GM23338 (cell line): ENCODE measurements around the gene PLCXD3. TPM values are rescaled to one million over a fixed set of nuclear protein-coding genes. Genes with fewer than 3 reads are reported as not detected.

Experiments
- ATAC-seq: fragments of 200-7000 bp; cut with Tn5 transposase; 3 replicates; pipeline ENCODE4 v1.9.1; 2020
- DNase-seq: peaks from one replicate; pipeline ENCODE4 v3.0.0-alpha.2; 2015; ENCODE audit warnings: low spot score
- H2AFZ ChIP-seq: fragments of 200-600 bp; sonication (generic); 2 replicates; pipeline ENCODE4 v1.8.0; 2016; ENCODE audit warnings: antibody characterized with exemption, mild to moderate bottlenecking, moderate library complexity
- H3F3A ChIP-seq: fragments of 200-600 bp; sonication (generic); replicated peaks from 2 replicates; pipeline ENCODE4 v1.8.0; 2017; ENCODE audit warnings: antibody characterized with exemption, mixed run types, low read depth
- H3K27ac ChIP-seq: fragments of 200-600 bp; sonication (generic); 2 replicates; pipeline ENCODE4 v1.6.1; 2016; ENCODE audit warnings: low read depth
- H3K27me3 ChIP-seq: fragments of 200-600 bp; sonication (generic); 2 replicates; pipeline ENCODE4 v1.8.0; 2016; ENCODE audit warnings: mild to moderate bottlenecking, mixed run types, moderate library complexity; ENCODE audit not compliant: insufficient read depth
- H3K36me3 ChIP-seq: fragments of 200-600 bp; sonication (generic); 2 replicates; pipeline ENCODE4 v1.8.0; 2016; ENCODE audit warnings: mild to moderate bottlenecking; ENCODE audit not compliant: insufficient read depth
- H3K4me1 ChIP-seq: fragments of 200-600 bp; sonication (generic); 2 replicates; pipeline ENCODE4 v1.8.0; 2016; ENCODE audit warnings: mild to moderate bottlenecking, moderate library complexity; ENCODE audit not compliant: insufficient read depth
- H3K4me2 ChIP-seq: fragments of 200-600 bp; sonication (generic); 2 replicates; pipeline ENCODE4 v1.7.1; 2017; ENCODE audit warnings: mixed run types
- H3K4me3 ChIP-seq: fragments of 200-600 bp; sonication (generic); 2 replicates; pipeline ENCODE4 v1.6.1; 2016; ENCODE audit warnings: mixed run types
- H3K79me2 ChIP-seq: fragments of 200-600 bp; sonication (generic); replicated peaks from 2 replicates; pipeline ENCODE4 v1.8.0; 2017; ENCODE audit warnings: mild to moderate bottlenecking; ENCODE audit not compliant: insufficient read depth
- H3K9me2 ChIP-seq: fragments of 200-600 bp; sonication (generic); 2 replicates; pipeline ENCODE4 v1.8.0; 2017; ENCODE audit not compliant: insufficient read depth
- H4K20me1 ChIP-seq: fragments of 200-600 bp; sonication (generic); replicated peaks from 2 replicates; pipeline ENCODE4 v1.8.0; 2017; ENCODE audit warnings: mild to moderate bottlenecking; ENCODE audit not compliant: insufficient read depth
- H3K27ac Mint-ChIP-seq: 2 replicates; pipeline ENCODE4 v1.8.0; 2020; ENCODE audit warnings: inconsistent platforms, mild to moderate bottlenecking, moderate library complexity, mixed read lengths
- H3K27me3 Mint-ChIP-seq: 3 replicates; pipeline ENCODE4 v1.8.0; 2022; ENCODE audit warnings: low read depth, mild to moderate bottlenecking, moderate library complexity, mixed read lengths, inconsistent platforms; ENCODE audit not compliant: insufficient read depth, poor library complexity
- H3K36me3 Mint-ChIP-seq: 3 replicates; pipeline ENCODE4 v1.8.0; 2021; ENCODE audit warnings: low read depth, mild to moderate bottlenecking, inconsistent platforms, moderate library complexity, mixed read lengths
- H3K4me1 Mint-ChIP-seq: 3 replicates; pipeline ENCODE4 v1.8.0; 2020; ENCODE audit warnings: mild to moderate bottlenecking, inconsistent platforms, mixed read lengths
- H3K4me3 Mint-ChIP-seq: 3 replicates; pipeline ENCODE4 v1.8.0; 2021; ENCODE audit warnings: moderate library complexity, mild to moderate bottlenecking, inconsistent platforms, mixed read lengths
- H3K9me3 Mint-ChIP-seq: 3 replicates; pipeline ENCODE4 v1.8.0; 2020; ENCODE audit warnings: moderate library complexity, mild to moderate bottlenecking, inconsistent platforms, mixed read lengths
- CREB1 ChIP-seq: fragments of 250-450 bp; sonication (Bioruptor Pico); IDR thresholded peaks from 2 replicates; pipeline ENCODE4 v1.5.0; 2020; ENCODE audit warnings: low read depth, mild to moderate bottlenecking, moderate library complexity
- CTCF ChIP-seq, 2 experiments: fragments of 200-600 bp in 1 of 2; sonication (generic) in 1 of 2; conservative IDR thresholded peaks; 2 replicates each; pipeline versions ENCODE4 v1.5.1 to v1.6.1; 2016 to 2017; ENCODE audit warnings: antibody characterized with exemption in 2 of 2, low read depth in 2 of 2, mild to moderate bottlenecking in 2 of 2, moderate library complexity in 1 of 2
- POLR2AphosphoS5 ChIP-seq: IDR thresholded peaks from 2 replicates; pipeline ENCODE4 v1.6.1; 2016; ENCODE audit warnings: antibody characterized with exemption, low read depth
- REST ChIP-seq: IDR thresholded peaks from one replicate; pipeline ENCODE4 v1.6.1; 2018; ENCODE audit warnings: antibody characterized with exemption; ENCODE audit not compliant: unreplicated experiment
- STAT1 ChIP-seq: IDR thresholded peaks from one replicate; pipeline ENCODE4 v1.6.1; 2016; ENCODE audit warnings: antibody characterized with exemption; ENCODE audit not compliant: unreplicated experiment
- ZNF114 ChIP-seq: fragments of 250-450 bp; sonication (Bioruptor Pico); IDR thresholded peaks from 2 replicates; pipeline ENCODE4 v1.5.0; 2020; ENCODE audit warnings: mild to moderate bottlenecking, moderate library complexity
- ZNF331 ChIP-seq: fragments of 250-450 bp; sonication (Bioruptor Pico); IDR thresholded peaks from 2 replicates; pipeline ENCODE4 v1.5.0; 2020; ENCODE audit warnings: low read depth, mild to moderate bottlenecking, moderate library complexity
- polyA plus RNA-seq: library from polyadenylated mRNA; unstranded; fragments of >200 nt; fragmentation: Nextera tagmentation; extraction: Ambion mirVana; gene quantifications from 2 replicates; pipeline ENCODE4 v1.2.1, GENCODE V29; 2016
- total RNA-seq: library from RNA; depleted of rRNA; stranded (reverse); fragments of >200 nt; shearing (Covaris generic); gene quantifications from 2 replicates; pipeline ENCODE4 v1.2.3, GENCODE V29; 2014

PLCXD3 gene
- total and polyA plus RNA-seq, 2 experiments from 2014 or later: 0.03 TPM

GRCh38 chr5:41347569-41347968 lies 162.8 kb downstream of the PLCXD3 start:
- no peaks in the 10 kb centered on the region for H3K36me3 Mint-ChIP-seq
- no peak for ATAC-seq

GRCh38 chr5:41346609-41347008 lies 163.8 kb downstream of the PLCXD3 start:
- Histone ChIP-seq H2AFZ (no peak overlapping the region), H3K36me3 (no peaks in the 10 kb centered on the region), H3K9me2 (no peaks in the 10 kb centered on the region), H3F3A (no peaks in the 10 kb centered on the region), H3K4me2 (no peak overlapping the region), H4K20me1 (no peaks in the 10 kb centered on the region), H3K27ac (no peak overlapping the region), H3K4me3 (no peak overlapping the region), H3K4me1 (no peaks in the 10 kb centered on the region), H3K79me2 (no peaks in the 10 kb centered on the region), H3K27me3 (no peaks in the 10 kb centered on the region)
- Mint-ChIP-seq H3K4me3 (no peak overlapping the region), H3K4me1 (peaks cover 2% of the 10 kb centered on the region; the same call in 2 of the 3 replicates), H3K27me3 (no peaks in the 10 kb centered on the region), H3K9me3 (no peaks in the 10 kb centered on the region), H3K27ac (no peak overlapping the region), H3K36me3 (no peaks in the 10 kb centered on the region)
- TF ChIP-seq ZNF331 (CRISPR knock-in tag): no peak
- no peak for TF ChIP-seq STAT1
- no peak; a peak in 1 of 4 replicates for TF ChIP-seq CTCF (conservative IDR thresholded peaks at IDR 0.05; ENCODE audit: low read depth in 2 of 2)
- TF ChIP-seq ZNF114 (CRISPR knock-in tag): no peak
- no peak for TF ChIP-seq POLR2AphosphoS5
- no peak for TF ChIP-seq CREB1 (CRISPR knock-in tag)
- no peak for DNase-seq
- no peak for ATAC-seq

More at GRCh38 chr5:41347569-41347968, 162.8 kb downstream of the PLCXD3 start:
- no peaks in the 10 kb centered on the region for H3K79me2 ChIP-seq
- no peak overlapping the region for H3K27ac Mint-ChIP-seq
- no peak overlapping the region for H3K4me3 ChIP-seq
- TF ChIP-seq CTCF (conservative IDR thresholded peaks at IDR 0.05; ENCODE audit: low read depth in 2 of 2) (peak in 1 of 2 experiments; percentile 25; a peak in 2 of 4 replicates), REST (no peak)
- H4K20me1 ChIP-seq: no peaks in the 10 kb centered on the region
- no peak overlapping the region for H3K4me2 ChIP-seq
- no peaks in the 10 kb centered on the region for H3K9me2 ChIP-seq
- H3K4me3 Mint-ChIP-seq: no peak overlapping the region
- no peaks in the 10 kb centered on the region for H3K27me3 Mint-ChIP-seq
- no peak overlapping the region for H3K27ac ChIP-seq
- H3K4me1 ChIP-seq: no peaks in the 10 kb centered on the region
- H3F3A ChIP-seq: no peaks in the 10 kb centered on the region
- H2AFZ ChIP-seq: no peak overlapping the region
- no peaks in the 10 kb centered on the region for H3K9me3 Mint-ChIP-seq
- H3K36me3 ChIP-seq: no peaks in the 10 kb centered on the region
- peak; percentile 18 for DNase-seq
- no peaks in the 10 kb centered on the region for H3K27me3 ChIP-seq
- H3K4me1 Mint-ChIP-seq: peaks cover 2% of the 10 kb centered on the region; the same call in 2 of the 3 replicates
